ENCODE data around the gene BAIAP3.

BAIAP3 gene

DNA sequence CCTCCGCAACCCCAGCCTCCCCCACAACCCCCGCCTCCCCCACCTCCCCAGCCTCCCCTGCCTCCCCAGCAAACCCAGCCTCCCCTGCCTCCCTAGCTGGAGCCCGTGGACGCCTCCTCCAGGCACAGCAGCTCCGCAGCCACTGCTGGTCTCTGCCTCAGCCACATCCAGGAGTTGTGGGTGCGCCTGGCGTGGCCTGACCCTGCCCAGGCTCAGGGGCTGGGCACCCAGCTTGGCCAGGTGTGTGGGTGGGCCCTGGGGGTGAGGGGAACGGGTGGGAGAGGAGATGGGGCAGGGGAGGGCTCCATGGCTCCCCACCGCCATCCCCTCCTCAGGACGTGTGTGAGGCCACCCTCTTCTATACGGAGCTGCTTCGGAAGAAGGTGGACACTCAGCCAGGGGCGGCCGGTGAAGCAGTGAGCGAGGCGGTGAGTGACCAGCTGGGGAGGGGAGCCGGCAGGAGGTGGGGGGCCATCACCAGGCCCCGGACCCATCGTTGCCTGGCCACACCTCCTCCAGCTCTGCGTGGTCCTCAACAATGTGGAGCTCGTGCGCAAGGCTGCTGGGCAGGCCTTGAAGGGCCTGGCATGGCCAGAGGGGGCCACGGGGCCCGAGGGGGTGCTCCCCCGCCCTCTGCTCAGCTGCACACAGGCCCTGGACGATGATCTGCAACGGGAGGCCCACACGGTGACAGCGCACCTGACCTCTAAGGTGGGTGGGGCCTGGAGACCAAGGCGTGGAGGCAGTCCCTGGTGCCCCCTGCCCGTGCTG is 12.4 kb downstream of the BAIAP3 start:
- no peak overlapping the region for H3K27ac ChIP-seq
- H3K4me3 ChIP-seq = no peak overlapping the region
- TF ChIP-seq, protein P1, sequence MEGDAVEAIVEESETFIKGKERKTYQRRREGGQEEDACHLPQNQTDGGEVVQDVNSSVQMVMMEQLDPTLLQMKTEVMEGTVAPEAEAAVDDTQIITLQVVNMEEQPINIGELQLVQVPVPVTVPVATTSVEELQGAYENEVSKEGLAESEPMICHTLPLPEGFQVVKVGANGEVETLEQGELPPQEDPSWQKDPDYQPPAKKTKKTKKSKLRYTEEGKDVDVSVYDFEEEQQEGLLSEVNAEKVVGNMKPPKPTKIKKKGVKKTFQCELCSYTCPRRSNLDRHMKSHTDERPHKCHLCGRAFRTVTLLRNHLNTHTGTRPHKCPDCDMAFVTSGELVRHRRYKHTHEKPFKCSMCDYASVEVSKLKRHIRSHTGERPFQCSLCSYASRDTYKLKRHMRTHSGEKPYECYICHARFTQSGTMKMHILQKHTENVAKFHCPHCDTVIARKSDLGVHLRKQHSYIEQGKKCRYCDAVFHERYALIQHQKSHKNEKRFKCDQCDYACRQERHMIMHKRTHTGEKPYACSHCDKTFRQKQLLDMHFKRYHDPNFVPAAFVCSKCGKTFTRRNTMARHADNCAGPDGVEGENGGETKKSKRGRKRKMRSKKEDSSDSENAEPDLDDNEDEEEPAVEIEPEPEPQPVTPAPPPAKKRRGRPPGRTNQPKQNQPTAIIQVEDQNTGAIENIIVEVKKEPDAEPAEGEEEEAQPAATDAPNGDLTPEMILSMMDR (IDR thresholded peaks at IDR 0.05) = no peak
- no peak for DNase-seq (ENCODE audit: low spot score)

DNA sequence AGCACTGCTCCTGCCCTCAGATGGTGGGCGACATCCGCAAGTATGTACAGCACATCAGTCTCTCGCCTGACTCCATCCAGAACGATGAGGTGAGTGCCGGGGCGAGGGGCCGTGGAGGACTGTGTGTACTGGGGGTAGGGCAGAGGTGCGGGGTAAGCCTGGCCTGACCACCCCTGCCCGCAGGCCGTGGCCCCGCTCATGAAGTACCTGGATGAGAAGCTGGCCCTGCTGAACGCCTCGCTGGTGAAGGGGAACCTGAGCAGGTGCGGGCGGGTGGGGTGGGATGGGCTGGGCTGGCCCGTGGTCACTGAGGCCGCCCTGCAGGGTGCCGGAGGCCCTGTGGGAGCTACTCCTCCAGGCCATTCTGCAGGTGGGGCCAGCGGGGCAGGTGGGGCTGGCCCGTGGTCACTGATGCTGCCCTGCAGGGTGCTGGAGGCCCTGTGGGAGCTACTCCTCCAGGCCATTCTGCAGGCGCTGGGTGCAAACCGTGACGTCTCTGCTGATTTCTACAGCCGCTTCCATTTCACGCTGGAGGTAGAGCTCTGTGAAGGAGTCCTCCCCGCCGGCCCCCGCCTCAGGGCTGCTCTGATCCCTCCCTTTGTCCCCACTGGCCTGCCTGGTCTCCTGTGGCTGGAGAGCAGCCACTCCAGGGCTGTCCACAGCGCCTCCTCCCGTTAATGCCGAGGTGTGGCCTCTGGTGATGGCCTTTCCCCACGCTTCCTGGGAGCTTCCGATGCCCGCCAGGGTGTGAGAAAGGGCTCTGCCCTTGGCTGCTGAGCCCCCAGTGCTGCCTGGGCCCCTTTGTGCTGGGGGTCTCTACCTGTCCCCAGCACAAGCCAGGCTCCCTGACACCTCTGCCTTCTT is 13.2 kb downstream of the BAIAP3 start:
- Histone ChIP-seq H3K4me3 (no peak overlapping the region), H3K27ac (no peak overlapping the region)
- no peak for DNase-seq (ENCODE audit: low spot score)
- TF ChIP-seq, protein P1 (IDR thresholded peaks at IDR 0.05) = no peak

DNA sequence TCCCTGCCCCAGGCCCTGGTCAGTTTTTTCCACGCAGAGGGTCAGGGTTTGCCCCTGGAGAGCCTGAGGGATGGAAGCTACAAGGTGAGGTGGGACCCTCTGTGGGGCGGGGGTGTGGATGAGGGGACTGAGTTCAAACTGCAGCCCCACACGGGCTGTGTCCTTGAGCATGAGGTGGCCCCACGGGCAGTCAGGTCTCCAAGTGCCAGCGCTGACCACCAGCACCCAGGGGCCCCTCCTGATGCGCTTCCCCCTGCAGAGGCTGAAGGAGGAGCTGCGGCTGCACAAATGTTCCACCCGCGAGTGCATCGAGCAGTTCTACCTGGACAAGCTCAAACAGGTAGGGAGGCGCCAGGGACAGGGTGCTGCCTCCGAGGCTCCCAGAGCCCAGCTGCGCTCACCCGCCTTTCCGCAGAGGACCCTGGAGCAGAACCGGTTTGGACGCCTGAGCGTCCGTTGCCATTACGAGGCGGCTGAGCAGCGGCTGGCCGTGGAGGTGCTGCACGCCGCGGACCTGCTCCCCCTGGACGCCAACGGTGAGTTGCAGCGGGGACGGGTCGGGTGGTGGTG is 13.9 kb downstream of the BAIAP3 start:
- Histone ChIP-seq H3K4me3 (no peak overlapping the region), H3K27ac (no peak overlapping the region)
- no peak for DNase-seq (ENCODE audit: low spot score)
- TF ChIP-seq, protein P1 (IDR thresholded peaks at IDR 0.05) = no peak

DNA sequence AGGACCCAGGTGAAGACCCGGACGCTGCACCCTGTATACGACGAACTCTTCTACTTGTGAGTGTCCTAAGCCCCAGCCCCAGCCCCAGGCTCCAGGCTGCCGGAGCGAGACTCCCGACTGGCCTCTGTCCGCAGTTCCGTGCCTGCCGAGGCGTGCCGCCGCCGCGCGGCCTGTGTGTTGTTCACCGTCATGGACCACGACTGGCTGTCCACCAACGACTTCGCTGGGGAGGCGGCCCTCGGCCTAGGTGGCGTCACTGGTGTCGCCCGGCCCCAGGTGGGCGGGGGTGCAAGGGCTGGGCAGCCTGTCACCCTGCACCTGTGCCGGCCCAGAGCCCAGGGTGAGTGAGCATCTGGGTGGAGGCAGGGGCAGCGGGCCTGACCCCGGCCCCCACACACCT is 14.5 kb downstream of the BAIAP3 start:
- no peak for DNase-seq (ENCODE audit: low spot score)
- Histone ChIP-seq H3K4me3 (no peak overlapping the region), H3K27ac (no peak overlapping the region)
- TF ChIP-seq, protein P1 (IDR thresholded peaks at IDR 0.05) = no peak

DNA sequence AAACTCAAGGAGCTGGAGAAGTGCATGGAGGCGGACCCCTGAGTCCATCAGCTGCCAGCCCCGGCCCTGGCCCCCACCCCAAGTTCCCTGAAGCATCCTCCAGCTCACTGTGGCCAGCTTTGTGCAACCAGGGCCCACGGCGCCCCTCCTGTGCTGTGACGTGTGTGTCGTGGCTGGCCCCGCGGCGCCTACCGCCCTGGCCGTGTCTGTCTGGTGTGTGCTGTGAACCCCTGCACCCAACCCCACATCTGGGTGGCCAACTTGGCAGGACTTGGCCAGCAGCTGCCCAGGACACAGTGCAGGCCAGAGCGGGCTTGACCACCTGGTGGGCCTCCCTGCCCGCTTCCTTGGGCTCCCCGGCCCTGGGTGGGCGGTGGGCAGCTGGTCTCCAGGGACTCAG is 15.0 kb downstream of the BAIAP3 start:
- DNase-seq (ENCODE audit: low spot score) = no peak
- Histone ChIP-seq H3K4me3 (no peak overlapping the region), H3K27ac (no peak overlapping the region)
- TF ChIP-seq, protein P1 (IDR thresholded peaks at IDR 0.05) = no peak

DNA sequence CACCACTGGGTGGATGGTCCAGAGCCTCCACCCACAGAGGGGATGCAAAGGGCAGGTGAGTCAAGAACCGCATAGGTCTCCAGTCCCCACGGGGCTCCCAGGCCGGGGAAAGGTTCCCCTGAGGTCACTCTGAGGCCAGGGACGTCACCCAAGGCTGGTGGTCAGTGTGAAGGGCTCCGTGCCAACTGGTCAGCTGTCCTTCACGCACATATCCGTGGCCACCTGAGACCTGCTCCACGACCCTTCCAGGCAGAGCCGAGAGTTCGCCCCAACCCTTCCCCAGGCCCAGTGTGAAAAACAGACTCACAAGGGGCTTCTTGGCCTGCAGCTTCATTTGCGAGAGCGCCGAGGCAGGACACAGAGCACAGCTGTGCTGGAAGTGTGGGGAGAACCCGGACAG is 15.5 kb downstream of the BAIAP3 start:
- TF ChIP-seq, protein P1 (IDR thresholded peaks at IDR 0.05) = no peak

More for the DNA sequence above, 15.5 kb downstream of the BAIAP3 start:
- no peak for DNase-seq (ENCODE audit: low spot score)
- no peak overlapping the region for H3K4me3 ChIP-seq
- no peak overlapping the region for H3K27ac ChIP-seq
